Kidney epithelial cell (primary cell): ENCODE results near the gene PIBF1. TPM values are rescaled to one million over a fixed set of nuclear protein-coding genes. Genes with fewer than 3 reads are reported as not detected.
A peak's percentile ranks its signal among the peaks of the same experiment; 100 is the strongest.

Source experiments
- DNase-seq: peaks from one replicate; pipeline ENCODE4 v3.0.0-alpha.2; 2010; ENCODE audit warnings: low read depth
- H3K27me3 ChIP-seq: 2 replicates; pipeline ENCODE4 v1.6.0; 2011; ENCODE audit warnings: low read length; ENCODE audit not compliant: control insufficient read depth, insufficient read depth
- H3K36me3 ChIP-seq: 2 replicates; pipeline ENCODE4 v1.5.1; 2011; ENCODE audit warnings: low read length; ENCODE audit not compliant: control insufficient read depth, insufficient read depth
- H3K4me3 ChIP-seq: 2 replicates; pipeline ENCODE4 v1.5.1; 2011; ENCODE audit warnings: low read depth, mild to moderate bottlenecking, control low read depth, low read length
- CTCF ChIP-seq: IDR thresholded peaks from 2 replicates; pipeline ENCODE4 v1.5.1; 2011; ENCODE audit warnings: mild to moderate bottlenecking, moderate library complexity, low read length, control low read depth, inconsistent platforms; ENCODE audit not compliant: insufficient read depth, poor library complexity, severe bottlenecking
- total RNA-seq: library from RNA; depleted of rRNA; stranded (reverse); fragments of >200 nt; gene quantifications from 2 replicates; pipeline ENCODE4 v1.2.3, GENCODE V29; 2015

The PIBF1 gene
- total RNA-seq, 1 donor from 2014 or later: 17.0 TPM

DNA sequence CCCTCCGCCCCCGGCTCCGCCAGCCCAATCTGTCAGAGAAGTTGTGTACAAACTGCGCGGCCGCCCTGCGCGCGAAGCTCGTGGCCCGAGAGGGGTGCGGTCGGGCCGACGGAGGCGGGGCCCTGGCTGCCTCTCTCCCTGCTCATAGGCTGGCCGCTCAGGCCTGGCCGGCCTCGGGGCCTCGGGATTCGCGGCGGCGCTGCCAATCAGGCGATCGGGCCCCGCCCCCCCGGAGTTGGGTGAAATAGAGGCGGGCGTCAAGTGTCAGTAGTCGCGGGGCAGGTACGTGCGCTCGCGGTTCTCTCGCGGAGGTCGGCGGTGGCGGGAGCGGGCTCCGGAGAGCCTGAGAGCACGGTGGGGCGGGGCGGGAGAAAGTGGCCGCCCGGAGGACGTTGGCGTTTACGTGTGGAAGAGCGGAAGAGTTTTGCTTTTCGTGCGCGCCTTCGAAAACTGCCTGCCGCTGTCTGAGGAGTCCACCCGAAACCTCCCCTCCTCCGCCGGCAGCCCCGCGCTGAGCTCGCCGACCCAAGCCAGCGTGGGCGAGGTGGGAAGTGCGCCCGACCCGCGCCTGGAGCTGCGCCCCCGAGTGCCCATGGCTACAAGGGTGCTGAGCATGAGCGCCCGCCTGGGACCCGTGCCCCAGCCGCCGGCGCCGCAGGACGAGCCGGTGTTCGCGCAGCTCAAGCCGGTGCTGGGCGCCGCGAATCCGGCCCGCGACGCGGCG lies 277.0 kb downstream of the PIBF1 start, which contains the start of gene KLF5:
KLF5 (plus strand) TSS at position 270 of the 724 bp plus-strand sequence; CDS start at position 593, 323 bp downstream.
- no peak for TF ChIP-seq CTCF
- Histone ChIP-seq H3K27me3 (no peaks in the 10 kb centered on the region), H3K36me3 (no peaks in the 10 kb centered on the region), H3K4me3 (peak within 1 kb of the TSS; percentile 96)
- peak; percentile 71 for DNase-seq

GRCh38 chr13:73059460-73060250 lies 277.7 kb downstream of the PIBF1 start:
- peak overlapping the region; percentile 96 for H3K4me3 ChIP-seq
- no peaks in the 10 kb centered on the region for H3K27me3 ChIP-seq
- DNase-seq: no peak
- TF ChIP-seq CTCF: peak; percentile 19
- no peaks in the 10 kb centered on the region for H3K36me3 ChIP-seq

- peak overlapping the region; percentile 96 for H3K4me3 ChIP-seq
- TF ChIP-seq CTCF: no peak
- H3K36me3 ChIP-seq: no peaks in the 10 kb centered on the region
- H3K27me3 ChIP-seq: no peaks in the 10 kb centered on the region
- no peak for DNase-seq
Measured at GRCh38 chr13:73060251-73061160, 278.6 kb downstream of the PIBF1 start.

DNA sequence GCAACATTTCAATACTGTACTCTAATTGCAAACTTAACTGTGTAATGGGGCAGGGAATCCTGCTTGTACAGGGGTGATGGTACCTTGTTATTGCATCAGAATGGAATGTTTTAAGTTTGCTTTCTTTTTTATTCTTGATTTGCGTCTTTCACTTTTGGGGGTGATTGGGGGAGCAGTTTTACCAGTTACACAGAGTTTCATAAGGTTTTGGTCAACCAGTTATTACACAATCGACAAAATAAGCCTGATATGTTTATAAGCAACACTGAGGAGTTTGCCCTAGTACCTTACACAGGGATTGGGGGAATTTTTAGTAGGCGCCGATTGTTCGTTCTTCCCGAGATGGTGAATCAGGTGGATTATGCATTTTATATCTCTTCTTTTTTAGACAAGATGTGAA lies 279.5 kb downstream of the PIBF1 start:
- no peak for DNase-seq
- no peaks in the 10 kb centered on the region for H3K27me3 ChIP-seq
- TF ChIP-seq CTCF: no peak
- H3K36me3 ChIP-seq: no peaks in the 10 kb centered on the region
- peak overlapping the region; percentile 96 for H3K4me3 ChIP-seq

DNA sequence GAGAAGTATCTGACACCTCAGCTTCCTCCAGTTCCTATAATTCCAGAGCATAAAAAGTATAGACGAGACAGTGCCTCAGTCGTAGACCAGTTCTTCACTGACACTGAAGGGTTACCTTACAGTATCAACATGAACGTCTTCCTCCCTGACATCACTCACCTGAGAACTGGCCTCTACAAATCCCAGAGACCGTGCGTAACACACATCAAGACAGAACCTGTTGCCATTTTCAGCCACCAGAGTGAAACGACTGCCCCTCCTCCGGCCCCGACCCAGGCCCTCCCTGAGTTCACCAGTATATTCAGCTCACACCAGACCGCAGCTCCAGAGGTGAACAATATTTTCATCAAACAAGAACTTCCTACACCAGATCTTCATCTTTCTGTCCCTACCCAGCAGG lies 279.9 kb downstream of the PIBF1 start:
- no peaks in the 10 kb centered on the region for H3K27me3 ChIP-seq
- H3K36me3 ChIP-seq: no peaks in the 10 kb centered on the region
- TF ChIP-seq CTCF: no peak
- H3K4me3 ChIP-seq: peak overlapping the region; percentile 96
- no peak for DNase-seq
